HG03575 (cell line): ENCODE data around the gene NFKBIZ.

Experiments
- ATAC-seq: cut with Tn5 transposase; IDR thresholded peaks from one replicate; pipeline ENCODE4 v1.9.1; 2021; ENCODE audit not compliant: unreplicated experiment, insufficient number of reproducible peaks, low FRiP score; ENCODE audit errors: extremely low read depth

The NFKBIZ gene

GRCh38 chr3:101848754-101849713 lies at the start of gene NFKBIZ:
Gene NFKBIZ (plus strand): TSS chr3:101849514. CDS start chr3:101849629, 115 bp downstream.
- ATAC-seq, result peak; percentile 30

- no peak for ATAC-seq
These were observed 48.1 kb upstream of the NFKBIZ start for GRCh38 chr3:101801174-101801573.

GRCh38 chr3:101802179-101802578 lies 47.1 kb upstream of the NFKBIZ start:
- no peak for ATAC-seq

GRCh38 chr3:101803173-101803782 lies 46.0 kb upstream of the NFKBIZ start:
- peak; percentile 84 for ATAC-seq

- ATAC-seq, result no peak
These were observed 45.4 kb upstream of the NFKBIZ start for GRCh38 chr3:101803939-101804338.

GRCh38 chr3:101806491-101806890 lies 42.8 kb upstream of the NFKBIZ start:
- ATAC-seq, result no peak

GRCh38 chr3:101807888-101808287 lies 41.4 kb upstream of the NFKBIZ start:
- ATAC-seq, result no peak

- ATAC-seq, result no peak
These were observed 39.9 kb upstream of the NFKBIZ start for GRCh38 chr3:101809178-101810021.

GRCh38 chr3:101810022-101810418 lies 39.3 kb upstream of the NFKBIZ start:
- no peak for ATAC-seq

GRCh38 chr3:101811875-101812274 lies 37.4 kb upstream of the NFKBIZ start:
- ATAC-seq, result no peak

GRCh38 chr3:101812895-101813294 lies 36.4 kb upstream of the NFKBIZ start:
- no peak for ATAC-seq

GRCh38 chr3:101813817-101814440 lies 35.4 kb upstream of the NFKBIZ start:
- no peak for ATAC-seq

- ATAC-seq, result no peak
These were observed 34.5 kb upstream of the NFKBIZ start for GRCh38 chr3:101814835-101815234.

GRCh38 chr3:101816215-101817149 lies 32.8 kb upstream of the NFKBIZ start:
- no peak for ATAC-seq

GRCh38 chr3:101817992-101818391 lies 31.3 kb upstream of the NFKBIZ start:
- ATAC-seq, result no peak

- ATAC-seq, result peak; percentile 39
These were observed 29.6 kb upstream of the NFKBIZ start for GRCh38 chr3:101819649-101820206.

- no peak for ATAC-seq
These were observed 27.8 kb upstream of the NFKBIZ start for GRCh38 chr3:101821503-101821902.

- no peak for ATAC-seq
These were observed 25.8 kb upstream of the NFKBIZ start for GRCh38 chr3:101823525-101823924.
